GM19043 (cell line): Measurements from ENCODE around the gene RPS17.
"Not testable (repeated sequence)": the region's sequence is repeated elsewhere in the genome, so short reads cannot be mapped to it uniquely, and the experiment has no call there.

Experiments used
- ATAC-seq: cut with Tn5 transposase; IDR thresholded peaks from one replicate; pipeline ENCODE4 v1.9.1; 2021; ENCODE audit warnings: low read depth; ENCODE audit not compliant: unreplicated experiment

Gene RPS17

DNA sequence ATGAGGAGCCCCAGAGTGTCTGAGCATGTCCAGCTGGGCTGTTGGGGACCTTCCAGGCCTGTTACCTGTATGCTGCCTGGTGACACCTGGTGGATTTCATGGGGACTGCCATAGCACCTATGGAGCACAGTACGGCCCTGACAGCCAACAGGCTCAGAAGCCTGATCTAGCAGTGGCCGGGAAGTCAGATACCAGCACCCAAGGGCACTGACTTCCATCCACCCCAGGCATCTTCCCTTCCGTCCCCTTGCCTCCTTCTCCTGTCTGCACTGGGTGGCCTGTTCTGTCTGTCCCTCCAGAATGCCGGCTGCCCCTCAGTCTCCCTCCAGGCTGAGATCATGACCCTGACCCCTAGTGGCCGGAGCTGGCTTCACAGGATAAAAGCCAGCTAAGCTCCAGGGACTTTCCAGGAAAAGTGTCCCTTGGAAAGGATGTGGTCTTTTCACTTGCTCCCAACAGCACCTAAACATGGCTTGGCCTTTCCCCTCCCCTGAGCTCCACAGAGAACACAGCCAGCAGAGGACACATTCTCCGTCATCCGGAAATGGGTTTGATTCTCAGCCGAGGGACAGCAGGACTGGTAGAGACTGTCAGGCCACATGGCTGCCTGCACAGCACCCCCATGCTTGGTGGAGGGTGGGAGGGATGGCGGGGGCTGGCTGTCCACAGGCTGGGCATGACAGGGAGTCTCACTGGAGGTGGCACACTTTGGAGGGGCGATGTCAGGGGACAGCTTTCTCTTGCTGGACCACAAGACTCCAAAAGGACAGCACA lies 9.5 kb downstream of the RPS17 start:
- peak; percentile 82 for ATAC-seq

DNA sequence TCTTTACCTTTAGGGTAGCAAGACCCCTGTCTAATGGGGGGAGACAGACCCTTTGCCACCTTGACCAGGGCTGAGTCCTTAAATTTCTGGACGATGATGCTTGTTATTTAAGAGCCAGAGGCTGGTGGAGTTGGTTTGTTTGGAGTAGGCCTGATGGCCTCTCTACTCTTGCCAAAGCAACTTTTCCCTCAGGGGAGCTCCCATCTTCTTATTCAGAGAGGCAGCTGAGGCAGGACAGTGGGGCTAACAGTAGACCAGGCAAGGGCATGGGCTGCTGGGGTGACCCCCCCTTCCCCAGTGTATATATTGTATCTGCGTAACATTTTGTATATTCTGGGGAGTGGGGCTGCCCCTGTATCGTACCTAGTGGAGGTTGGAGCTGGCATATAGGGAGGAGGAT lies 10.3 kb downstream of the RPS17 start:
- no peak for ATAC-seq

DNA sequence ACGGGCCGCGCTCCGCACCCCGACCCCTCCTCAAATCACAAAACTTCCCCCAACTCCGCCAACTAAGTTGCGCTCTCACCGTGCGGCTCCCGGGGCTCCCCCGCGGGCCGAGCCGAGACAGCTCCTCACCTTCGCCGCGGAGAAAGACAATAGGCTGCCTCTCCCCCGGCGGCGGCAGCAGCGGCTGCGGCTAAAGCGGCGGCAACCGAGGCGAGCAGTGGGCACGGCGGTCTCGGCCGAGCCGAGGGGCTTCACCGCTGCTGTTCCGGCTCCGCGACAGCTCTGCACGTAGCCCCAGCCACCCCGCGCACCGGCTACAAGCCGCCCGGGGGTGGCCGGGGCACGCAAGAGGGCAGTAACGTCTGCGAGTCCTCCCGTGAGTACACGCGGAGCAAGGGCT lies 26.7 kb downstream of the RPS17 start:
- ATAC-seq: not testable (repeated sequence)

DNA sequence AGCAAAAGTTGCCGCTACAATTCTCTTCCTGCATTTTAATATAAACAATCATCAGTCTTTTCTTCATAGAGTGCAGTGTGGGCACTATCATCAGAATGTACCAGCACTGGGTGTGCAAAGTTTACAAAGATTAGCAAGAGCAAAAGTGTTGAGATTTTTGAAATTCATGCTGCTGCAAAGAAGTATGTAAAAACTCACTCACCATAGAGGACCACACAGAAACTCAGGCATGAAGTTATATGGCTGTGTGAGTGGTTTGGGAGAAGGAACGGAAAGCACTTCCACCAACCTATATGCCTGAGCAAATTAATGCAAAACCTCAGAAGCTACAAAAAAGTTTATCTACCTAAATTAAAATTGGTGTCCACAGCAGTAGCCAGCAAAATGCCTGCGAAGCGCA lies 32.6 kb downstream of the RPS17 start:
- not testable (repeated sequence) for ATAC-seq

DNA sequence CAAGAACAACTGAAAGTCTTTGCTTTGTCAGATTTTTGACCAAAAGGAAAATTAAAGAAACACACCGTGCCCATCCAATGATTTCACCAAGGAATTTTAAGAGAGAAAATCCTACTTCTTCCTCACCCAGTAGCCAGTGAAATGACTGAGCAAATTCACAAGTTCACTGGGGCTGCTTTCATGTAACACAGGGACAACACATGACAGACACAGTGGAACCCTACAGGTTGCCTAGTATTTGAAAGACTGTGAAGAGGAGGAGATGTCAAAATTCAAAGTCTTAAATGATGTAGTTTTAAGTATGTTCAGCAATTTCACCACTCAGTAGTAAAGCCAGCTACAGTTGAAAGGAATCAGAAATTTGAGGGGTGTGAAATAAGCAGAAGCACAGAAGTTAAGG lies 33.2 kb downstream of the RPS17 start:
- not testable (repeated sequence) for ATAC-seq

DNA sequence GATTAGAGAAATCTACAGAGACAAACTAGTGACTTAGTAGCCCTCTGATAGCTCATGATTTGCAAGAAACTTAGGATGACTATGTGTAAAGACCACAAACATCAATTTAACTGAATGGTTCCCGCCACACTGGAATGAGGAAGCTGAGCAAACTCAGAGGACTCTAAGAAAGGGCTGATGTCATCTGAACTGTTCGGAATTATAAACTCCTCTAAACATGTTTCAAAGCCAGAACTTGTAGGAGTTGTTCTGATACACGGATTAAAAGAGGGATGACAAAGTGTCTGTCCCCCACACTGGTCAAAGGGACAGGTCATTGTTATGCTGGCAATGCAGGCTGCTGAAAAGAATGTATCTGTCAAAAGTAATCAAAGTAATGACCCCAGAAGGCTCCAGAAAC lies 34.4 kb downstream of the RPS17 start:
- ATAC-seq: not testable (repeated sequence)

DNA sequence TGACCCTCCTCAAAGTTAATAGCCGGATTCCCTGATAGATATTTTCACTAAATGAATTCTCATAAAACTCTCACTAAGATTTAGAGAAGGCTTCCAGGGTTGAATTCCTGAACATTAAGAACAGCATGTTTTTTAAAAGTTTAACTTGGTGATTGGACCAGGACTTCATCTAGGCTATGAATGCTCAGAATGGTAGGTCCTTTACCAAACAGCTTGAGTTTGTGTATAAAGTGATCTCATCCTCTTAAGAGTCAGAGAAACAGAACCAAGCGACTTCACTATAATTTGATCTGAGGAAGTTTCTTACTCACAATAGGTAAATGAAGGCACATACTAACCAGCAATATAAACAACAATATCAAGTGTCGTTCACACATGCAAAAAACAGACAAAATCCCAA lies 36.2 kb downstream of the RPS17 start:
- not testable (repeated sequence) for ATAC-seq

DNA sequence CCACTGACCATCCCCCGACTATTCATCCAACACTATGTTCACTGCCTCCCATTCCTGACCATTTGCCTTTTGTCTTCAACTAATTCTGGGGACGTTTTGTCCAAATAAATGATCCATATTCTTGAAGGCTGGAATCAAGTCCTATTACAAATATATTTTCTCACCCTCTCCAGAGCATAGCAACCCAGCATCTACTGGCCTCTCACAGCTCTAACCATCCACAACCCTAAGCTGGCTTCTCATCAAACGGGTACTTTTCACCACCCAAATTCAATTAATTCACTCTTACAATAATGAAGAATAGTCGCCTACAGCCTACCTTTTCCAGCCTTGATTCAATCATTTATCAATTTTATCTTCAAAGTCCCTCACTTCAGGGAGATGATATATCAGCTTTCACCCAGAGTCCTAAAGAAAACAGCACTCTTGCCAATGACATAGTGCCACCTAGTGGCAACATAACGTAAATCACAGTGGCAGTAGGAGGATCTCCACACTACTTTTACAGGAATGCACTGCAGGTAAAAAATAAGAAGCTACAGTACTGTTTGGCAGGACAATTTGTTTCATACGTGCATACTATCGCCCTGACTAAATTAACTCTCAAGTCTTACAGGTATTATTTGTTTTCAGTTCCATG lies 37.4 kb downstream of the RPS17 start:
- not testable (repeated sequence) for ATAC-seq

DNA sequence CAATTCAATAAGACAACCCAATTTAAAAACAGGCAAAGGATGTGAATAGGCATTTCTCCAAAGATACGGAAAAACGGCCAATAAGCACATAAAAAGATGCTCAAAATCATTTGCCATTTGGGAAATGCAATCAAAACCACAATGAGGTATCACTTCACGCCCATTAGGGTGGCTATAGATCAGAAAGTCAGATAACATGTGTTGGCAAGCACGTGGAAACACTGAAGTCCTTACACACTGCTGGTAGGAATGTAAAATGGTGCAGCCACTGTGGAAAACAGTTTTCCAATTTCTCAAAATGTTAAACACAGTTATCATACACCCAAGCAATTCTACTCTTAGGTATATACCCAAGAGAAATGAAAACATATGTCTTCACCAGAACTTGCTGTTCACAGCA lies 39.5 kb downstream of the RPS17 start:
- ATAC-seq: not testable (repeated sequence)

DNA sequence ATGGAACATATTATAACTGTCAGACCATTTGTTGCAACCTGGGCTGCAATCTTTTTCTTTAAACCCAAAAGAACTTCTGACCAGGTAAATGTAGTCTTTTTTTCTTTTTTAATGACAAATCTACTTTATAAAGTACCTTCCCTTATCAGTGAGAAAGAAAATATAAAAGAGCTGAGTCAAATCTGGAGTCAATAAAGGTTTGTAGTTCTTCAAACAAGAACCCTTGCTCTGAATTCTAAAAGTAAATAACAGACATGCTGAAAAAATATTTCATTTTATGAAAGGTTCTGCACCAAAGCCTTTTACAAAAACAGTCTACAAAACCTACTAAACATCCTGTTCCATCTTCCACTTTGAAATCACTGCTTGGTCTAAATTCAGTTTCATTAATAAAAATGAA lies 42.3 kb downstream of the RPS17 start:
- ATAC-seq: not testable (repeated sequence)

DNA sequence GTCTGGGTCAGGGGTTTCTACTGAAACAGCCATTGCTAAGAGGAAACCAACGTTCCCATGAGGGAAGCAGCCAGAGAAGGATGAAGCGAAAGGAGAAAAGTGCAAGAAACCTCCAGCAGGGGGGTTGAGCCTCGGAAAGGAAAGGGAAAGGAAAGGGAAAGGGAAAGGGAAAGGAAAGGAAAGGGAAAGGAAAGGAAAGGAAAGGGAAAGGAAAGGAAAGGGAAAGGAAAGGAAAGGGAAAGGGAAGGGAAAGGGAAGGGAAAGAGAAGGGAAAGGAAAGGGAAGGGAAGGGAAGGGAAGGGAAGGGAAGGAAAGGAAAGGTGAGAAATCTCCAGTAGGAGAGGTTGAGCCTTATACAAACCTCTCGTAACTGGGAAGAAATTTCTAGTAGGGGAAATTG lies 52.0 kb downstream of the RPS17 start:
- ATAC-seq: not testable (repeated sequence)

DNA sequence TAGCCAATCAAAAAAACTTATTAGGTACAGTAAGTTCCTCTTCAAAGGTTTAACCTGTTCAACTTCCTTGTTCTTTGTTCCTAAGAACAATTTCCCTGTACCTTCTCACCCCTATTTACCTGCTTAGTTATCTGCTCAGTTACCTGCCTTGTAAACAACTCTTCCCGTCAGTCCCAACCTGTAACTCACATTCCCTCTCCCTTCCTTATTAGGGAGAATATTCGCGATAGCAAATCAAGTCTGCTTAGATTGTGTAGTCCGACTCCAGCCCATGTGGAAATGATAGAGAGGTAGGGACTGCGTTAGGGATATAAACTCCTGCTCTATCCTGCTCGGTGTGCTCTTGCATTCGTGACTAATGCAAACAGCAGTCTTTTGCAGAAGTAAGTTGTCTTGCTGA lies 53.2 kb downstream of the RPS17 start:
- not testable (repeated sequence) for ATAC-seq
